Hepatocyte (in vitro differentiated cells): ENCODE results near the gene DMRT1. TPM values are rescaled to one million over a fixed set of nuclear protein-coding genes. Genes with fewer than 3 reads are reported as not detected.

Source experiments
- DNase-seq: peaks from one replicate; pipeline ENCODE4 v3.0.0-alpha.2; 2016; ENCODE audit warnings: low spot score
- H2AFZ ChIP-seq: fragments of 200-600 bp; sonication (generic); 2 replicates; pipeline ENCODE4 v1.6.0; 2016; ENCODE audit warnings: antibody characterized with exemption, mild to moderate bottlenecking
- H3K27ac ChIP-seq: fragments of 200-600 bp; sonication (generic); 2 replicates; pipeline ENCODE4 v1.5.1; 2016; ENCODE audit warnings: mild to moderate bottlenecking
- H3K27me3 ChIP-seq: fragments of 200-600 bp; sonication (generic); 2 replicates; pipeline ENCODE4 v1.6.1; 2016
- H3K36me3 ChIP-seq: fragments of 200-600 bp; sonication (generic); replicated peaks from 2 replicates; pipeline ENCODE4 v1.5.1; 2016; ENCODE audit warnings: low read depth; ENCODE audit not compliant: insufficient read depth
- H3K4me1 ChIP-seq: fragments of 200-600 bp; sonication (generic); 2 replicates; pipeline ENCODE4 v1.5.1; 2016; ENCODE audit warnings: mild to moderate bottlenecking, moderate library complexity; ENCODE audit not compliant: insufficient read depth
- H3K4me2 ChIP-seq: fragments of 200-600 bp; sonication (generic); 2 replicates; pipeline ENCODE4 v1.6.0; 2016
- H3K4me3 ChIP-seq: fragments of 200-600 bp; sonication (generic); 2 replicates; pipeline ENCODE4 v1.5.1; 2016; ENCODE audit warnings: mild to moderate bottlenecking
- H3K79me2 ChIP-seq: fragments of 200-600 bp; sonication (generic); 2 replicates; pipeline ENCODE4 v1.6.0; 2017; ENCODE audit warnings: mild to moderate bottlenecking
- H3K9me2 ChIP-seq: fragments of 200-600 bp; sonication (generic); replicated peaks from 2 replicates; pipeline ENCODE4 v1.6.0; 2017; ENCODE audit warnings: mild to moderate bottlenecking; ENCODE audit not compliant: insufficient read depth
- H3K9me3 ChIP-seq: fragments of 200-600 bp; sonication (generic); 2 replicates; pipeline ENCODE4 v1.5.1; 2016; ENCODE audit warnings: low read depth, mild to moderate bottlenecking
- H4K20me1 ChIP-seq: fragments of 200-600 bp; sonication (generic); 2 replicates; pipeline ENCODE4 v1.6.0; 2016; ENCODE audit warnings: mild to moderate bottlenecking; ENCODE audit not compliant: insufficient read depth, poor library complexity, severe bottlenecking
- EZH2 ChIP-seq: fragments of 200-600 bp; sonication (generic); IDR thresholded peaks from 2 replicates; pipeline ENCODE4 v1.6.1; 2016; ENCODE audit warnings: antibody characterized with exemption, mild to moderate bottlenecking, borderline replicate concordance
- EZH2phosphoT487 ChIP-seq: fragments of 200-600 bp; sonication (generic); IDR thresholded peaks from one replicate; pipeline ENCODE4 v1.6.1; 2018; ENCODE audit warnings: antibody characterized with exemption, mild to moderate bottlenecking, low read depth, moderate library complexity; ENCODE audit not compliant: unreplicated experiment, severe bottlenecking
- WGBS: methylation state at CpG from one replicate; pipeline ENCODE4 v1.1.6; 2016; ENCODE audit warnings: low lambda C conversion rate; ENCODE audit errors: missing lambda C conversion rate; 5-methylcytosine and 5-hydroxymethylcytosine counted together
- polyA plus RNA-seq: library from polyadenylated mRNA; unstranded; fragments of >200 nt; fragmentation: Nextera tagmentation; extraction: Ambion mirVana; gene quantifications from 2 replicates; pipeline ENCODE4 v1.2.1, GENCODE V29; 2016
- total RNA-seq: library from RNA; depleted of rRNA; stranded (reverse); fragments of >200 nt; gene quantifications from 2 replicates; pipeline ENCODE4 v1.2.3, GENCODE V29; 2014
- TF ChIP-seq, protein P1 (sequence below): fragments of 200-600 bp; sonication (generic); IDR thresholded peaks from 2 replicates; pipeline ENCODE4 v1.5.1; 2016; ENCODE audit warnings: antibody characterized with exemption, mild to moderate bottlenecking; ENCODE audit not compliant: poor library complexity

The DMRT1 gene
- total and polyA plus RNA-seq, 2 experiments from 2014 or later: not detected

DNA sequence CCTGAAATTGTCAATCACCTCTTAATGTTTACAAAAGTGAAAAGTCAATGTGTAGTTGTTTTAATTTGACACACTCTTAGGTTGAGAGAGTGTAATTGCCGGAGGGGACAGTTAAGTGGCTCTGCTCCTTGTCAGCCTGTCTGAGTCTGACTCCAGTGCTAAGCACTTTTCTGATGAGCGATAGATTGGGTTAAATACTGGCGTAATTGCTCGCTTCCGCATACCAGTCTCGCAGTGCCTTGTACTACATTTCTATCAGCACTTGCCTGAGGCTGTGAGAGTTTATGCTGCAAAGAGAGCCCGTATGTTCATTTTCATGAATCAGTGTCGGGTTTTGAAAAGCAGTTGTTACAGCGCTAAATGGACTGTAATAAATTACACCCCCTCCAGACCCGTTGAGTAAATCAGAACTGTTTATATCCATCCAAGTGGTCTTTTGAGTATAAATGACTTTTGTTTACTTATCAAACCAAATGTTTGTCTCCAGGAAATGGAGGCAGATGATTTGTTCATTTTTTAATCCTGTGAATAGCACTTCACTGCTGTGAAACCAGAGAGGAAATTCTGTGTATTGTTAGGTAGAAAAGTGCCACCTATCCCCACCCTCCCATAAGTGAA, 94.0 kb downstream of the DMRT1 start:
- H3K4me2 ChIP-seq: peak overlapping the region; percentile 57
- H3K27me3 ChIP-seq: peaks cover 4% of the 10 kb centered on the region
- TF ChIP-seq EZH2phosphoT487: no peak
- TF ChIP-seq EZH2: no peak
- TF ChIP-seq, protein P1, sequence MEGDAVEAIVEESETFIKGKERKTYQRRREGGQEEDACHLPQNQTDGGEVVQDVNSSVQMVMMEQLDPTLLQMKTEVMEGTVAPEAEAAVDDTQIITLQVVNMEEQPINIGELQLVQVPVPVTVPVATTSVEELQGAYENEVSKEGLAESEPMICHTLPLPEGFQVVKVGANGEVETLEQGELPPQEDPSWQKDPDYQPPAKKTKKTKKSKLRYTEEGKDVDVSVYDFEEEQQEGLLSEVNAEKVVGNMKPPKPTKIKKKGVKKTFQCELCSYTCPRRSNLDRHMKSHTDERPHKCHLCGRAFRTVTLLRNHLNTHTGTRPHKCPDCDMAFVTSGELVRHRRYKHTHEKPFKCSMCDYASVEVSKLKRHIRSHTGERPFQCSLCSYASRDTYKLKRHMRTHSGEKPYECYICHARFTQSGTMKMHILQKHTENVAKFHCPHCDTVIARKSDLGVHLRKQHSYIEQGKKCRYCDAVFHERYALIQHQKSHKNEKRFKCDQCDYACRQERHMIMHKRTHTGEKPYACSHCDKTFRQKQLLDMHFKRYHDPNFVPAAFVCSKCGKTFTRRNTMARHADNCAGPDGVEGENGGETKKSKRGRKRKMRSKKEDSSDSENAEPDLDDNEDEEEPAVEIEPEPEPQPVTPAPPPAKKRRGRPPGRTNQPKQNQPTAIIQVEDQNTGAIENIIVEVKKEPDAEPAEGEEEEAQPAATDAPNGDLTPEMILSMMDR: no peak
- no peaks in the 10 kb centered on the region for H3K9me2 ChIP-seq
- peaks cover 4% of the 10 kb centered on the region for H3K9me3 ChIP-seq
- no peaks in the 10 kb centered on the region for H3K36me3 ChIP-seq
- no peaks in the 10 kb centered on the region for H3K4me1 ChIP-seq
- H3K27ac ChIP-seq: no peak overlapping the region
- 47% methylated on average over 10 of the region's 10 CpGs for WGBS
- peak; percentile 33 for DNase-seq
- H2AFZ ChIP-seq: no peak overlapping the region
- no peak overlapping the region for H3K4me3 ChIP-seq
- no peaks in the 10 kb centered on the region for H3K79me2 ChIP-seq
- H4K20me1 ChIP-seq: no peaks in the 10 kb centered on the region

DNA sequence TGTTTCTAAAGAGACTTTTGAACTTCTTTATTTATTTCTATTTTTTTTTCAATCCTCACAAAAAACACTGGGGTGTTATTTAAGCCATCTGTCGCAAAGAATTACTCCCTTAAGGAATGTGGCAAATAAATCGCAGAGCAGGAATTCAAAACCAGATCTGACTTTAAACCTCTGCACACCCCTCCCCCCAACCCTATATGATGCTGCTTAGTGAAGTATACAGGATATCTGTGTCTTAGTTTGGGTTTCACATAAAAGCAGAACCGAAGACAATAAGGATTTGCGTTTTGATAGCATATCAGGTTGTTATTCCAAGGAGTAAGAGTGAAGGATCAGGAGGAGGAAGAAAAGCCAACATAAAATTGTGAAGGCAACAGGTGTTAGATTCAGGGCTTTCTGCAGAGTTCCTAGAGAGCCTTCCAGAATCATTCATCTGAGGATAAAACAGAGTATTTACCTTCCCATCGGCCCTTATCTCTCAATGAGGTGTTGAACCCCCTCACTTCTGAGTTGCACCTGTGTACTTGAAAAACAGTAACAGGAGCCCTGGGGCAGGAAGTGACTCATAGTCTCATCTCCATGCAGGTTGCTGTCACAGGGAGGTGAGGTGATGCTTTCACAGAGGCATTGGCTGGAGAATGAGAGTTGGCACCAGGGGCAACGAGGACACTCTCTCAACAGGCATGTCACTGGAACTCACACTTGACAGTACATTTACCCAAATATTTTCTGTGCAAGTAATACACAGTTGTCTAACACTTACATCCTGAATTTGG, 101.5 kb downstream of the DMRT1 start:
- Histone ChIP-seq H2AFZ (no peak overlapping the region), H3K4me3 (no peak overlapping the region), H3K9me3 (peaks cover 3% of the 10 kb centered on the region), H3K9me2 (no peaks in the 10 kb centered on the region), H3K4me2 (no peak overlapping the region), H3K27me3 (peaks cover 5% of the 10 kb centered on the region), H4K20me1 (no peaks in the 10 kb centered on the region), H3K4me1 (no peaks in the 10 kb centered on the region), H3K27ac (no peak overlapping the region), H3K36me3 (no peaks in the 10 kb centered on the region), H3K79me2 (no peaks in the 10 kb centered on the region)
- TF ChIP-seq EZH2phosphoT487 (no peak), EZH2 (no peak)
- TF ChIP-seq, protein P1: no peak
- DNase-seq: no peak
- WGBS: 50% methylated on average over 6 of the region's 6 CpGs

DNA sequence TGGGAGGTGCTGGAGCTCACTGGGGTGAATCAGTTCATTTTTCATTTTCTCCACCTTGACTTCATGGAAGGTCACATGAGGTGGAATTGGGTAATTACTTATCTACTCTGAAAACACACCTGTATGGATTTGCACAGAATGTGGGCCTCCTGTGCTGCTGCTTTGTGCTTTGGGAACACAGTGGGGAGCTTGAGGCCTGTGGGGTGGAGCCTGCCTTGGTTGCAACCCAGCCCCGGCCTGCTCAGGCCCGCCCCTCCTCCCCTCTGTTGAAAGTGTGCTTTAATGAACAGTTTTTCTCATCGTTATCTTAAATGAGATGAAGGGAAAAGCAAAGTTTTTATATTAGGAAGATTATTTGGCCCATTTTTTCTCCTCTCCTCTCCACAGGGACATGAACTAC, 106.5 kb downstream of the DMRT1 start:
- Histone ChIP-seq H3K4me3 (no peak overlapping the region), H3K27ac (no peak overlapping the region), H3K9me3 (no peaks in the 10 kb centered on the region), H2AFZ (no peak overlapping the region), H4K20me1 (no peaks in the 10 kb centered on the region), H3K4me2 (no peak overlapping the region), H3K79me2 (no peaks in the 10 kb centered on the region), H3K36me3 (no peaks in the 10 kb centered on the region), H3K27me3 (peaks cover 24% of the 10 kb centered on the region), H3K9me2 (no peaks in the 10 kb centered on the region), H3K4me1 (no peaks in the 10 kb centered on the region)
- no peak for TF ChIP-seq EZH2phosphoT487
- no peak for TF ChIP-seq EZH2
- TF ChIP-seq, protein P1: no peak
- WGBS: 82% methylated on average over 3 of the region's 3 CpGs
- DNase-seq: no peak
